Neural progenitor cell (in vitro differentiated cells): ENCODE data around the gene CHRD. TPM values are rescaled to one million over a fixed set of nuclear protein-coding genes. Genes with fewer than 3 reads are reported as not detected.

ENCODE experiments used
- DNase-seq: peaks from one replicate; pipeline ENCODE4 v3.0.0-alpha.2; 2016; ENCODE audit warnings: low spot score
- H2AFZ ChIP-seq: fragments of 200-600 bp; sonication (generic); replicated peaks from 2 replicates; pipeline ENCODE4 v1.6.1; 2016; ENCODE audit warnings: antibody characterized with exemption
- H3F3A ChIP-seq: fragments of 200-600 bp; sonication (generic); 2 replicates; pipeline ENCODE4 v1.6.1; 2016; ENCODE audit warnings: antibody characterized with exemption, low read depth
- H3K27ac ChIP-seq: fragments of 200-600 bp; sonication (generic); 2 replicates; pipeline ENCODE4 v1.5.1; 2016; ENCODE audit warnings: mild to moderate bottlenecking
- H3K27me3 ChIP-seq: fragments of 200-600 bp; sonication (generic); 2 replicates; pipeline ENCODE4 v1.6.1; 2016; ENCODE audit warnings: mild to moderate bottlenecking, moderate library complexity
- H3K36me3 ChIP-seq: fragments of 200-600 bp; sonication (generic); 2 replicates; pipeline ENCODE4 v1.5.1; 2016
- H3K4me1 ChIP-seq: fragments of 200-600 bp; sonication (generic); 2 replicates; pipeline ENCODE4 v1.6.1; 2016; ENCODE audit warnings: mixed run types
- H3K4me2 ChIP-seq: fragments of 200-600 bp; sonication (generic); 2 replicates; pipeline ENCODE4 v1.6.1; 2016
- H3K4me3 ChIP-seq: fragments of 200-600 bp; sonication (generic); 2 replicates; pipeline ENCODE4 v1.5.1; 2016
- H3K79me2 ChIP-seq: fragments of 200-600 bp; sonication (generic); 2 replicates; pipeline ENCODE4 v1.6.1; 2016; ENCODE audit warnings: low read depth
- H3K9ac ChIP-seq: fragments of 200-600 bp; sonication (generic); 2 replicates; pipeline ENCODE4 v1.6.1; 2016
- H3K9me3 ChIP-seq: fragments of 200-600 bp; sonication (generic); 2 replicates; pipeline ENCODE4 v1.5.1; 2016; ENCODE audit warnings: low read depth
- H4K20me1 ChIP-seq: fragments of 200-600 bp; sonication (generic); 2 replicates; pipeline ENCODE4 v1.6.1; 2016; ENCODE audit warnings: low read depth
- H3K27ac Mint-ChIP-seq: 3 replicates; pipeline ENCODE4 v1.8.0; 2021; ENCODE audit warnings: mixed read lengths
- H3K27me3 Mint-ChIP-seq: 2 replicates; pipeline ENCODE4 v1.8.0; 2022; ENCODE audit warnings: low read depth, mild to moderate bottlenecking, inconsistent platforms, moderate library complexity, mixed read lengths; ENCODE audit not compliant: insufficient read depth
- H3K36me3 Mint-ChIP-seq: 3 replicates; pipeline ENCODE4 v1.8.0; 2021; ENCODE audit warnings: mixed read lengths
- H3K4me1 Mint-ChIP-seq: 3 replicates; pipeline ENCODE4 v1.8.0; 2021; ENCODE audit warnings: mixed read lengths
- H3K4me3 Mint-ChIP-seq: 3 replicates; pipeline ENCODE4 v1.8.0; 2021; ENCODE audit warnings: mild to moderate bottlenecking, moderate library complexity, mixed read lengths
- H3K9me3 Mint-ChIP-seq: 3 replicates; pipeline ENCODE4 v1.8.0; 2020; ENCODE audit warnings: mixed read lengths
- EZH2 ChIP-seq: fragments of 200-600 bp; sonication (generic); IDR thresholded peaks from 2 replicates; pipeline ENCODE4 v1.6.1; 2017; ENCODE audit warnings: antibody characterized with exemption, mild to moderate bottlenecking, moderate library complexity
- EZH2phosphoT487 ChIP-seq: fragments of 200-600 bp; sonication (generic); IDR thresholded peaks from 2 replicates; pipeline ENCODE4 v1.6.1; 2017; ENCODE audit warnings: antibody characterized with exemption
- total RNA-seq: library from RNA; depleted of rRNA; stranded (reverse); fragments of >200 nt; gene quantifications from 2 replicates; pipeline ENCODE4 v1.2.3, GENCODE V29; 2015; ENCODE audit warnings: low replicate concordance
- TF ChIP-seq, protein P1 (sequence below): fragments of 200-600 bp; sonication (generic); IDR thresholded peaks from 2 replicates; pipeline ENCODE4 v1.5.1; 2017; ENCODE audit warnings: antibody characterized with exemption, mild to moderate bottlenecking

Gene CHRD
- total RNA-seq, 1 donor from 2014 or later = 2.3 TPM

DNA sequence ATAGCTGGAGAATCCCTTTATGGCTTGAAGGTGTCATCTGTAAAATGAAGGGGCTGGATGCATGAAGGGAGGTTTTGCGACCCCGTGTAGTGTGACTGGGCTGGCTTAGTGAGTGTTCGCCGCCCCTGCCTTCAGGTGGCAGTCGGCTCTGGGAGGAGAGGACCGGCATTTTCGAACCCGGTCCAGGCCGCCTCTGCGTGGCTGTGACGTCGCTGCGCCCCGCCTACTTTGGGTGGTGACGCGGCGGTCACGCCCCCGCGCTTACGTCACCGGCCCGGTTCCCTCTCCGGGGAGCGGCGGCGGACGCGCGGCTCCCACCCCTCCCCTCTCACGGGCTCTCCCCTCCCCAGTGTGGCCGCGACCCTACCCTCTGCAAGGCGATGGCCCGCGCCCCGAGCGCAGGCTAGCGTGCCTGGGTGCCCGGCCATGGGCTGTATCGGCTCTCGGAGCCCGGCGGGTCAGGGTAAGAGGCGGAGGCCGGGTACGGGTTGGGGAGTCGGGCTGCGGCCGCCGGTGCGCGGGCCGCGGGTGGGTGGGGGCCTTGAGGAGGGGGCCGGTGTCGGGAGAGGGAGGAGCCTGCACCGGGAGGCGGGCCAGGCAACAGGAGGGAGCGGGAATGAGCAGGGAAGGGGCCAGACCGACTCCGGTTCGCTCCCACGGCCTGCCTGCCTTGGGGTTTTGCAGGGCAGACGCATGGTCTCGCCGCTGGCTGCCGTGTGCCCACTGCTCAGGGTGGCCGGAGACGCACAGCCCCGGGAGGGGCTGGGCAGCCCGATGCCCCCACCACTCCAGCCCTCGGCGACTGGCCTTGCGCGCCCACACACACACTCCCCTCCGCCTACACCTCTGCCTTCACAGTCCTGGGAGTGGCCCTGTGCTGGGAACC lies 44.0 kb upstream of the CHRD start:
- peaks cover 17% of the 10 kb centered on the region for H3K36me3 Mint-ChIP-seq
- peak overlapping the region; percentile 88 for H3K4me3 ChIP-seq
- peaks cover 5% of the 10 kb centered on the region for H3K27me3 Mint-ChIP-seq
- peak overlapping the region; percentile 82 for H3K4me2 ChIP-seq
- peak overlapping the region; percentile 92 for H3K4me3 Mint-ChIP-seq
- peaks cover 44% of the 10 kb centered on the region for H3K79me2 ChIP-seq
- peak; percentile 95 for DNase-seq
- H3K36me3 ChIP-seq = no peaks in the 10 kb centered on the region
- peaks cover 65% of the 10 kb centered on the region for H3F3A ChIP-seq
- peaks cover 29% of the 10 kb centered on the region for H3K4me1 Mint-ChIP-seq
- peak overlapping the region; percentile 94 for H3K27ac ChIP-seq
- no peak overlapping the region for H2AFZ ChIP-seq
- H3K9me3 ChIP-seq = no peaks in the 10 kb centered on the region
- peaks cover 81% of the 10 kb centered on the region for H4K20me1 ChIP-seq
- no peaks in the 10 kb centered on the region for H3K27me3 ChIP-seq
- H3K27ac Mint-ChIP-seq = peak overlapping the region; percentile 93
- peaks cover 21% of the 10 kb centered on the region for H3K4me1 ChIP-seq
- peak overlapping the region; percentile 62 for H3K9ac ChIP-seq
- no peak for TF ChIP-seq EZH2phosphoT487
- TF ChIP-seq, protein P1, sequence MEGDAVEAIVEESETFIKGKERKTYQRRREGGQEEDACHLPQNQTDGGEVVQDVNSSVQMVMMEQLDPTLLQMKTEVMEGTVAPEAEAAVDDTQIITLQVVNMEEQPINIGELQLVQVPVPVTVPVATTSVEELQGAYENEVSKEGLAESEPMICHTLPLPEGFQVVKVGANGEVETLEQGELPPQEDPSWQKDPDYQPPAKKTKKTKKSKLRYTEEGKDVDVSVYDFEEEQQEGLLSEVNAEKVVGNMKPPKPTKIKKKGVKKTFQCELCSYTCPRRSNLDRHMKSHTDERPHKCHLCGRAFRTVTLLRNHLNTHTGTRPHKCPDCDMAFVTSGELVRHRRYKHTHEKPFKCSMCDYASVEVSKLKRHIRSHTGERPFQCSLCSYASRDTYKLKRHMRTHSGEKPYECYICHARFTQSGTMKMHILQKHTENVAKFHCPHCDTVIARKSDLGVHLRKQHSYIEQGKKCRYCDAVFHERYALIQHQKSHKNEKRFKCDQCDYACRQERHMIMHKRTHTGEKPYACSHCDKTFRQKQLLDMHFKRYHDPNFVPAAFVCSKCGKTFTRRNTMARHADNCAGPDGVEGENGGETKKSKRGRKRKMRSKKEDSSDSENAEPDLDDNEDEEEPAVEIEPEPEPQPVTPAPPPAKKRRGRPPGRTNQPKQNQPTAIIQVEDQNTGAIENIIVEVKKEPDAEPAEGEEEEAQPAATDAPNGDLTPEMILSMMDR = peak; percentile 6
- H3K9me3 Mint-ChIP-seq = no peaks in the 10 kb centered on the region

DNA sequence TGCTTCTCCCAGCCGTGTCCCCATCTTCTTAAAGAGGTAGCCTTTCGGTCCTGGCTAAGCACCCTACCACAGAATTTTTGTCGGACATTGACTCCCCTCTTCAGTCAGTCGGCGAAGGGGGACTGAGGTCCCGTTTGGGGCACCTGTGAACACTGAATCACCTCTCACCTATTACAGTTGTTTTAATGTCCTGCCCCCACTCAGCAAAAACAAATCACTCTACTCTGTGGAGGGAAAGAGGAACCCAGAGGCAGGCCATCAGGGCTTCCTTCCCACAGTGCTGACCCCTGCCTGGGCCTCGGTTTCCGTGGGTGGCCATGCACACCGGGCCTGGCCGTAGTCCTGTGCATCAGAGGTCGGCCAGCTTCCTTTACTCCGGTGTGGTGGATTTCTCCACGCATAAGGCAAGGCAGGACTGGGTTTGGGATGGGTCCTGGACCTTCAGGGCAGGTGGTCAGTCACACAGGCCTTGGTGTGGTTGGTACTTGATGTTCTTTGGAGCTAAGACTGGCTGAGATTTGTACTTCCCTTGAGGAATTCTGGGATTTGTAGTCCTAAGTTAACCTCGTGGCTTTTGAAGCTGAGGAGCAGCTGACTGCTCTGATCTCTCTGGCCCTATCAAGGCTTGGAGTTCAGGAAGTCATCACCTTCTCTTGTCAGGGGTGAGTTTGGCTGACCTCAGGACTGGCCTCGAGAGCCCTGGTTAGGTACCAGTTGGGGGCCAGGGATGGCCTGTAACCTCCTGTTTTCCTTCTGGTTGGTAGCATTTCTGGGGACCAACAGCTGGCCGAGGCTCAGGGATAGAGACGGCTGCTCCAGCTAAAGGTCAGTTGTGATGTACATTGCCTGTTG lies 43.1 kb upstream of the CHRD start:
- Mint-ChIP-seq H3K36me3 (peaks cover 15% of the 10 kb centered on the region), H3K27me3 (peaks cover 5% of the 10 kb centered on the region), H3K4me1 (peaks cover 29% of the 10 kb centered on the region), H3K4me3 (peak overlapping the region; percentile 92), H3K27ac (peak overlapping the region; percentile 93), H3K9me3 (no peaks in the 10 kb centered on the region)
- Histone ChIP-seq H3K4me2 (peak overlapping the region; percentile 82), H3K4me3 (peak overlapping the region; percentile 88), H4K20me1 (peaks cover 90% of the 10 kb centered on the region), H3K9me3 (no peaks in the 10 kb centered on the region), H3K27ac (peak overlapping the region; percentile 94), H3K4me1 (peaks cover 21% of the 10 kb centered on the region), H3K36me3 (no peaks in the 10 kb centered on the region), H2AFZ (no peak overlapping the region), H3K9ac (peak overlapping the region; percentile 62), H3F3A (peaks cover 59% of the 10 kb centered on the region), H3K79me2 (peaks cover 44% of the 10 kb centered on the region), H3K27me3 (no peaks in the 10 kb centered on the region)
- TF ChIP-seq EZH2phosphoT487 (no peak), EZH2 (no peak)
- TF ChIP-seq, protein P1 = no peak
- peak; percentile 72 for DNase-seq

DNA sequence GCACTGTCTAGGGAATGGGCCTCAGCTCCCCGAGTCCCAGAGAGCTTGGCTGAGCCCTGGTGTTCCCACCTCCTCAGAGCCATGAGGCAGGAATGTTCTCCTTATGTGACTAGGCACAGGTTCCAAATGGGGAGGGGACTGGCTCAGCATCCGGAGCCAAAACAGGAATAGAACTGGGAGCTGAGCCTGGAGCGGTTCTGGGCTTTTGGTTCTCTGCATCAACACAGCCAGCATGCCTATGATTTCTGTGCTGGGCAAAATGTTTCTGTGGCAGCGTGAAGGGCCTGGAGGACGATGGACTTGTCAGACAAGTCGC lies 42.5 kb upstream of the CHRD start, which contains the start of gene FAM131A:
FAM131A (plus strand) TSS at position 202 of the 316 bp plus-strand sequence; CDS start at position 233, 31 bp downstream.
- Mint-ChIP-seq H3K36me3 (peaks cover 11% of the 10 kb centered on the region), H3K27me3 (peaks cover 5% of the 10 kb centered on the region), H3K9me3 (no peaks in the 10 kb centered on the region), H3K4me1 (peaks cover 29% of the 10 kb centered on the region), H3K4me3 (peak within 1 kb of the TSS; percentile 92), H3K27ac (peak within 1 kb of the TSS; percentile 93)
- DNase-seq = no peak
- Histone ChIP-seq H3K4me3 (peak within 1 kb of the TSS; percentile 88), H3K9ac (peak within 1 kb of the TSS; percentile 62), H3K9me3 (no peaks in the 10 kb centered on the region), H4K20me1 (peaks cover 88% of the 10 kb centered on the region), H3F3A (peaks cover 57% of the 10 kb centered on the region), H3K27ac (peak within 1 kb of the TSS; percentile 94), H3K79me2 (peaks cover 44% of the 10 kb centered on the region), H3K4me1 (peaks cover 21% of the 10 kb centered on the region), H2AFZ (no peak within 1 kb of the TSS), H3K36me3 (no peaks in the 10 kb centered on the region), H3K4me2 (peak within 1 kb of the TSS; percentile 82), H3K27me3 (no peaks in the 10 kb centered on the region)
- TF ChIP-seq EZH2 (no peak), EZH2phosphoT487 (no peak)
- TF ChIP-seq, protein P1 = no peak
